NCI-H2029 (cell line): ENCODE data around the gene UQCRC1.

Source experiments
- DNase-seq: peaks from one replicate; lab custom pipeline; 2025; lab: John Stamatoyannopoulos, UW

Gene UQCRC1

GRCh38 chr3:48571938-48572337, 37.5 kb downstream of the UQCRC1 start:
- DNase-seq, result no peak

- no peak for DNase-seq
These were observed 39.5 kb downstream of the UQCRC1 start for GRCh38 chr3:48569808-48570450.

- DNase-seq, result no peak
These were observed 40.0 kb downstream of the UQCRC1 start for GRCh38 chr3:48569400-48569799.

GRCh38 chr3:48568476-48568875, 41.0 kb downstream of the UQCRC1 start:
- no peak for DNase-seq

GRCh38 chr3:48567500-48567899, 41.9 kb downstream of the UQCRC1 start:
- no peak for DNase-seq

GRCh38 chr3:48567090-48567489, 42.4 kb downstream of the UQCRC1 start:
- DNase-seq, result no peak

GRCh38 chr3:48566401-48566760, 43.1 kb downstream of the UQCRC1 start:
- no peak for DNase-seq

- no peak for DNase-seq
These were observed 43.6 kb downstream of the UQCRC1 start for GRCh38 chr3:48565591-48566400.

- no peak for DNase-seq
These were observed 44.3 kb downstream of the UQCRC1 start for GRCh38 chr3:48565186-48565585.

GRCh38 chr3:48564667-48565066, 44.8 kb downstream of the UQCRC1 start:
- no peak for DNase-seq

GRCh38 chr3:48564022-48564421, 45.4 kb downstream of the UQCRC1 start:
- DNase-seq, result no peak

GRCh38 chr3:48563382-48563918, 46.0 kb downstream of the UQCRC1 start, which contains the start of gene UCN2:
Gene UCN2, minus strand, starts transcription at chr3:48563781. Its CDS starts 657 bp downstream, at chr3:48563124.
- no peak for DNase-seq

- DNase-seq, result no peak
These were observed 46.9 kb downstream of the UQCRC1 start for GRCh38 chr3:48562367-48563095.

GRCh38 chr3:48561045-48561736, 48.3 kb downstream of the UQCRC1 start:
- no peak for DNase-seq

GRCh38 chr3:48560648-48561018, 48.8 kb downstream of the UQCRC1 start:
- DNase-seq, result no peak

- no peak for DNase-seq
These were observed 50.8 kb downstream of the UQCRC1 start for GRCh38 chr3:48558493-48559134.

- DNase-seq, result peak; percentile 96
These were observed 52.4 kb downstream of the UQCRC1 start, which contains the start of gene PFKFB4 for GRCh38 chr3:48556796-48557626. Gene PFKFB4, minus strand, starts transcription at chr3:48556803. Its CDS starts 26 bp downstream, at chr3:48556777.

- DNase-seq, result no peak
These were observed 53.3 kb downstream of the UQCRC1 start for GRCh38 chr3:48555949-48556795.

GRCh38 chr3:48555231-48555948, 54.1 kb downstream of the UQCRC1 start:
- DNase-seq, result no peak
